Measurements from ENCODE around the gene SPPL2B. TPM values are rescaled to one million over a fixed set of nuclear protein-coding genes. Genes with fewer than 3 reads are reported as not detected.

SPPL2B gene
- total RNA-seq, 3 donors from 2014 or later (not counting 1 experiment from before 2014, with no cell fraction given): 63.2 to 83.8 (median 79.7) TPM

- no peak overlapping the region for H3K27ac Mint-ChIP-seq
These were observed 22.2 kb downstream of the SPPL2B start for GRCh38 chr19:2350656-2351055.

GRCh38 chr19:2351591-2351990 is 23.1 kb downstream of the SPPL2B start:
- no peaks in the 10 kb centered on the region for H3K9me3 ChIP-seq (ENCODE audit: control insufficient read depth, insufficient read depth, low read length)
- H3K27me3 Mint-ChIP-seq (ENCODE audit: low read depth in 2 of 2): no peaks in the 10 kb centered on the region
- H3K9me3 Mint-ChIP-seq: no peaks in the 10 kb centered on the region
- H3K4me1 ChIP-seq (ENCODE audit: control insufficient read depth, insufficient read depth, low read length): no peaks in the 10 kb centered on the region
- TF ChIP-seq CTCF (IDR thresholded peaks at IDR 0.05): no peak
- peaks cover 10% of the 10 kb centered on the region for H3K36me3 ChIP-seq (ENCODE audit: control insufficient read depth, insufficient read depth, low read length)
- 97% methylated on average over 28 of the region's 28 CpGs for WGBS (ENCODE audit: insufficient coverage)
- H3K4me3 Mint-ChIP-seq: no peak overlapping the region
- no peaks in the 10 kb centered on the region for H3K36me3 Mint-ChIP-seq
- DNase-seq (no peak), ATAC-seq (no peak)
- H3K4me3 ChIP-seq (ENCODE audit: low read length): no peak overlapping the region
- no peak overlapping the region for H3K27ac Mint-ChIP-seq
- no peaks in the 10 kb centered on the region for H3K27me3 ChIP-seq (ENCODE audit: control insufficient read depth, insufficient read depth, low read length)
- intact Hi-C loops (cut with micrococcal nuclease): no loop called here
- no peak overlapping the region for H3K27ac ChIP-seq (ENCODE audit: low read length)
- no peaks in the 10 kb centered on the region for H3K4me1 Mint-ChIP-seq

More at GRCh38 chr19:2350656-2351055, 22.2 kb downstream of the SPPL2B start:
- intact Hi-C loops (cut with micrococcal nuclease): no loop called here
- no peaks in the 10 kb centered on the region for H3K27me3 Mint-ChIP-seq (ENCODE audit: low read depth in 2 of 2)
- Histone ChIP-seq H3K9me3 (ENCODE audit: control insufficient read depth, insufficient read depth, low read length) (no peaks in the 10 kb centered on the region), H3K4me1 (ENCODE audit: control insufficient read depth, insufficient read depth, low read length) (no peaks in the 10 kb centered on the region), H3K4me3 (ENCODE audit: low read length) (no peak overlapping the region), H3K27ac (ENCODE audit: low read length) (no peak overlapping the region), H3K36me3 (ENCODE audit: control insufficient read depth, insufficient read depth, low read length) (peaks cover 10% of the 10 kb centered on the region), H3K27me3 (ENCODE audit: control insufficient read depth, insufficient read depth, low read length) (no peaks in the 10 kb centered on the region)
- 96% methylated on average over 16 of the region's 16 CpGs for WGBS (ENCODE audit: insufficient coverage)
- no peak for TF ChIP-seq CTCF (IDR thresholded peaks at IDR 0.05)
- no peaks in the 10 kb centered on the region for H3K9me3 Mint-ChIP-seq
- ATAC-seq (no peak), DNase-seq (no peak)
- no peak overlapping the region for H3K4me3 Mint-ChIP-seq
- H3K4me1 Mint-ChIP-seq: peaks cover 0 to 4% of the 10 kb centered on the region in 2 donors
- no peaks in the 10 kb centered on the region for H3K36me3 Mint-ChIP-seq

GRCh38 chr19:2352121-2352520 is 23.6 kb downstream of the SPPL2B start:
- WGBS (ENCODE audit: insufficient coverage): 96% methylated on average over 24 of the region's 24 CpGs
- no peak overlapping the region for H3K27ac ChIP-seq (ENCODE audit: low read length)
- Mint-ChIP-seq H3K27me3 (ENCODE audit: low read depth in 2 of 2) (no peaks in the 10 kb centered on the region), H3K27ac (no peak overlapping the region), H3K4me3 (no peak overlapping the region), H3K36me3 (no peaks in the 10 kb centered on the region), H3K4me1 (no peaks in the 10 kb centered on the region), H3K9me3 (peaks cover 0 to under 1% of the 10 kb centered on the region in 2 donors)
- DNase-seq: no peak
- no peak for ATAC-seq
- H3K36me3 ChIP-seq (ENCODE audit: control insufficient read depth, insufficient read depth, low read length): peaks cover 10% of the 10 kb centered on the region
- TF ChIP-seq CTCF (IDR thresholded peaks at IDR 0.05): no peak
- no peaks in the 10 kb centered on the region for H3K27me3 ChIP-seq (ENCODE audit: control insufficient read depth, insufficient read depth, low read length)
- no peaks in the 10 kb centered on the region for H3K4me1 ChIP-seq (ENCODE audit: control insufficient read depth, insufficient read depth, low read length)
- H3K9me3 ChIP-seq (ENCODE audit: control insufficient read depth, insufficient read depth, low read length): no peaks in the 10 kb centered on the region
- H3K4me3 ChIP-seq (ENCODE audit: low read length): no peak overlapping the region
- intact Hi-C loops (cut with micrococcal nuclease): no loop called here

GRCh38 chr19:2353159-2353886 is 24.8 kb downstream of the SPPL2B start:
- intact Hi-C loops (cut with micrococcal nuclease): no loop called here
- no peaks in the 10 kb centered on the region for H3K9me3 ChIP-seq (ENCODE audit: control insufficient read depth, insufficient read depth, low read length)
- no peak for TF ChIP-seq CTCF (IDR thresholded peaks at IDR 0.05)
- H3K27ac Mint-ChIP-seq: no peak overlapping the region
- H3K4me3 ChIP-seq (ENCODE audit: low read length): no peak overlapping the region
- DNase-seq: no peak
- WGBS (ENCODE audit: insufficient coverage): 92% methylated on average over 45 of the region's 45 CpGs
- H3K27me3 ChIP-seq (ENCODE audit: control insufficient read depth, insufficient read depth, low read length): no peaks in the 10 kb centered on the region
- H3K27ac ChIP-seq (ENCODE audit: low read length): no peak overlapping the region
- peaks cover 9% of the 10 kb centered on the region for H3K36me3 ChIP-seq (ENCODE audit: control insufficient read depth, insufficient read depth, low read length)
- no peaks in the 10 kb centered on the region for H3K27me3 Mint-ChIP-seq (ENCODE audit: low read depth in 2 of 2)
- no peak for ATAC-seq
- H3K4me1 Mint-ChIP-seq: no peaks in the 10 kb centered on the region
- no peak overlapping the region for H3K4me3 Mint-ChIP-seq
- H3K4me1 ChIP-seq (ENCODE audit: control insufficient read depth, insufficient read depth, low read length): no peaks in the 10 kb centered on the region
- no peaks in the 10 kb centered on the region for H3K36me3 Mint-ChIP-seq
- peaks cover 0 to 2% of the 10 kb centered on the region in 2 donors for H3K9me3 Mint-ChIP-seq

All from natural killer cell (primary cell).